Loucy (cell line): ENCODE results near the gene TSACC.

Source experiments
- H2AFZ ChIP-seq: fragments of 200-600 bp; sonication (generic); 2 replicates; pipeline ENCODE4 v1.6.0; 2016; ENCODE audit warnings: antibody characterized with exemption, mild to moderate bottlenecking, low read length, moderate library complexity
- H3F3A ChIP-seq: fragments of 200-600 bp; 2 replicates; pipeline ENCODE4 v1.6.0; 2016; ENCODE audit warnings: antibody characterized with exemption, low read depth, mild to moderate bottlenecking
- H3K27me3 ChIP-seq: fragments of 200-600 bp; sonication (generic); 2 replicates; pipeline ENCODE4 v1.6.1; 2014; ENCODE audit warnings: low read length, mild to moderate bottlenecking; ENCODE audit not compliant: insufficient read depth, poor library complexity, severe bottlenecking
- H3K36me3 ChIP-seq: fragments of 200-600 bp; sonication (generic); 2 replicates; pipeline ENCODE4 v1.6.1; 2016; ENCODE audit warnings: low read length; ENCODE audit not compliant: insufficient read depth
- H3K4me1 ChIP-seq: fragments of 200-600 bp; sonication (generic); 2 replicates; pipeline ENCODE4 v1.5.1; 2014; ENCODE audit warnings: low read length, mild to moderate bottlenecking; ENCODE audit not compliant: insufficient read depth, poor library complexity, severe bottlenecking
- H3K4me2 ChIP-seq: fragments of 200-600 bp; sonication (generic); 2 replicates; pipeline ENCODE4 v1.6.0; 2014; ENCODE audit warnings: antibody characterized with exemption, low read length, low read depth, mild to moderate bottlenecking; ENCODE audit not compliant: poor library complexity, severe bottlenecking
- H3K4me3 ChIP-seq: fragments of 200-600 bp; sonication (generic); 2 replicates; pipeline ENCODE4 v1.5.1; 2014; ENCODE audit warnings: low read length, mild to moderate bottlenecking, mixed read lengths; ENCODE audit not compliant: poor library complexity, severe bottlenecking
- H3K79me2 ChIP-seq: fragments of 200-600 bp; sonication (generic); 2 replicates; pipeline ENCODE4 v1.6.1; 2014; ENCODE audit warnings: low read length; ENCODE audit not compliant: insufficient read depth
- H3K9ac ChIP-seq: fragments of 200-600 bp; sonication (generic); 2 replicates; pipeline ENCODE4 v1.6.0; 2014; ENCODE audit warnings: mild to moderate bottlenecking, low read depth, low read length, moderate library complexity; ENCODE audit not compliant: poor library complexity, severe bottlenecking
- H3K9me2 ChIP-seq: fragments of 200-600 bp; sonication (generic); replicated peaks from 2 replicates; pipeline ENCODE4 v1.6.1; 2016; ENCODE audit warnings: low read depth, low read length, mixed read lengths
- H3K9me3 ChIP-seq: fragments of 200-600 bp; sonication (generic); 2 replicates; pipeline ENCODE4 v1.6.1; 2014; ENCODE audit warnings: mild to moderate bottlenecking, antibody characterized with exemption, low read length, low read depth; ENCODE audit not compliant: insufficient read depth
- H4K20me1 ChIP-seq: fragments of 200-600 bp; sonication (generic); 2 replicates; pipeline ENCODE4 v1.6.0; 2014; ENCODE audit warnings: antibody characterized with exemption, low read length, mild to moderate bottlenecking; ENCODE audit not compliant: insufficient read depth, poor library complexity, severe bottlenecking
- CTCF ChIP-seq: fragments of 200-600 bp; sonication (generic); conservative IDR thresholded peaks from 2 replicates; pipeline ENCODE4 v1.5.1; 2014; ENCODE audit warnings: mild to moderate bottlenecking, antibody characterized with exemption, low read length
- EZH2phosphoT487 ChIP-seq: fragments of 200-600 bp; IDR thresholded peaks from 2 replicates; pipeline ENCODE4 v1.6.1; 2018; ENCODE audit warnings: antibody characterized with exemption, mild to moderate bottlenecking, moderate library complexity, borderline replicate concordance

The TSACC gene

GRCh38 chr1:156392452-156392853 lies 54.1 kb downstream of the TSACC start:
- Histone ChIP-seq H3K4me3 (no peak overlapping the region), H3K4me1 (no peaks in the 10 kb centered on the region), H3K9ac (no peak overlapping the region), H3K36me3 (no peaks in the 10 kb centered on the region), H3K27me3 (no peaks in the 10 kb centered on the region), H4K20me1 (no peaks in the 10 kb centered on the region), H3K4me2 (no peak overlapping the region), H3K9me2 (no peaks in the 10 kb centered on the region), H3K9me3 (no peaks in the 10 kb centered on the region), H2AFZ (no peak overlapping the region), H3F3A (no peaks in the 10 kb centered on the region), H3K79me2 (no peaks in the 10 kb centered on the region)
- TF ChIP-seq CTCF (no peak), EZH2phosphoT487 (no peak)

DNA sequence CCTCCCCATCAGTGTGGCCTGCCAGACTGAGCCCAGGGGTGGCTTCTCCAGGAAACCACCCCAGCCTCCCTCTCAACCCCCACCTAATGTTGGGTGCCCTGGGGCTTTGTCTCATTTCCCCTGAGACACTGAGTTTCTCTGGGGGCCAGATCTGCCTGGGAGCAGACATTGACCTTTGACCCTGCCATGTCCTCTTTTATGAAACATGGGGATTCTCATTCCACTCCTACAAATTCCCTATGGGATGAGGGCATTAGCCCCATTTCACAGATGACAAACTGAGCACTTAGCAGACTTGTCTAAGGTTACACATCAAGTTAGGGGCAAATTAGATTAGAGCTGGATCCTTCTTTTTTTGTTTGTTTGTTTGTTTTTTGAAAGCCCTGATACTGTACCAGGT lies 54.8 kb downstream of the TSACC start:
- H2AFZ ChIP-seq, result no peak overlapping the region
- no peak for TF ChIP-seq CTCF
- TF ChIP-seq EZH2phosphoT487, result no peak
- H3K4me1 ChIP-seq, result no peaks in the 10 kb centered on the region
- no peaks in the 10 kb centered on the region for H3K36me3 ChIP-seq
- no peaks in the 10 kb centered on the region for H3K9me2 ChIP-seq
- no peak overlapping the region for H3K4me2 ChIP-seq
- no peaks in the 10 kb centered on the region for H4K20me1 ChIP-seq
- H3K79me2 ChIP-seq, result no peaks in the 10 kb centered on the region
- no peak overlapping the region for H3K4me3 ChIP-seq
- H3K9me3 ChIP-seq, result no peaks in the 10 kb centered on the region
- H3K27me3 ChIP-seq, result no peaks in the 10 kb centered on the region
- H3F3A ChIP-seq, result no peaks in the 10 kb centered on the region
- no peak overlapping the region for H3K9ac ChIP-seq

- Histone ChIP-seq H3K79me2 (no peaks in the 10 kb centered on the region), H3K36me3 (no peaks in the 10 kb centered on the region), H3F3A (no peaks in the 10 kb centered on the region), H4K20me1 (no peaks in the 10 kb centered on the region), H3K4me2 (no peak overlapping the region), H3K4me1 (no peaks in the 10 kb centered on the region), H2AFZ (no peak overlapping the region), H3K9ac (no peak overlapping the region), H3K9me2 (no peaks in the 10 kb centered on the region), H3K27me3 (no peaks in the 10 kb centered on the region), H3K4me3 (no peak overlapping the region), H3K9me3 (no peaks in the 10 kb centered on the region)
- TF ChIP-seq CTCF (no peak), EZH2phosphoT487 (no peak)
Measured at GRCh38 chr1:156394082-156394481, 55.8 kb downstream of the TSACC start.
